ENCODE results near the gene SLC29A2.
"Not testable (repeated sequence)": the region's sequence is repeated elsewhere in the genome, so short reads cannot be mapped to it uniquely, and the experiment has no call there.

The SLC29A2 gene

DNA sequence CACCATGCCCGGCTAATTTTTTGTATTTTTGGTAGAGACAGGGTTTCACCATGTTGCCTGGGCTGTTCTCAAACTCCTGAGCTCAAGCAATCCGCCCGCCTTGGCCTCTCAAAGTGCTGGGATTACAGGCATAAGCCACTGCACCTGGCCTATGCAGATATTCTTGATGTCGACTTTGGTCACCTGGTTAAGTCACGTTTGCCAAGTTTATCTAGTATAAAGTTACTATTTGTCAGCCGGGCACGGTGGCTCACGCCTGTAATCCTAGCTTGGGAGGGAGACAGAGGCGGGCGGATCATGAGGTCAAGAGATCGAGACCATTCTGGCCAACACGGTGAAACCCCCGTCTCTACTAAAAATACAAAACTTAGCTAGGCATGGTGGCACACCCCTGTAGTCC is 12.8 kb upstream of the SLC29A2 start:
- DNase-seq (ENCODE audit: low spot score) = not testable (repeated sequence)

DNA sequence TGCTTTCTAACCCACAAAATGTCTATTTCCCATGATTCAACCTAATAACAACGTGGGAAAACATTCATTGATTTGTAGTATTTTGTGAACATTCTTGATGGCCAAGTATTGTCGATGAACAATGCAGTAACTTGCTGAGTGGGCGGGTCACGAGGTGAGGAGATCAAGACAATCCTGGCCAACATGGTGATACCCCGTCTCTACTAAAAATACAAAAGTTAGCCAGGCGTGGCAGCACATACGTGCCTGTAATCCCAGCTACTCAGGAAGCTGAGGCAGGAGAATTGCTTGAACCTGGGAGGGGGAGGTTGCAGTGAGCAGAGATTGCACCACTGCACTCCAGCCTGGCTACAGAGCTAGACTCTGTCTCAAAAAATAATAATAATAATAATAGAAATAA is 8.7 kb upstream of the SLC29A2 start:
- not testable (repeated sequence) for DNase-seq (ENCODE audit: low spot score)

DNA sequence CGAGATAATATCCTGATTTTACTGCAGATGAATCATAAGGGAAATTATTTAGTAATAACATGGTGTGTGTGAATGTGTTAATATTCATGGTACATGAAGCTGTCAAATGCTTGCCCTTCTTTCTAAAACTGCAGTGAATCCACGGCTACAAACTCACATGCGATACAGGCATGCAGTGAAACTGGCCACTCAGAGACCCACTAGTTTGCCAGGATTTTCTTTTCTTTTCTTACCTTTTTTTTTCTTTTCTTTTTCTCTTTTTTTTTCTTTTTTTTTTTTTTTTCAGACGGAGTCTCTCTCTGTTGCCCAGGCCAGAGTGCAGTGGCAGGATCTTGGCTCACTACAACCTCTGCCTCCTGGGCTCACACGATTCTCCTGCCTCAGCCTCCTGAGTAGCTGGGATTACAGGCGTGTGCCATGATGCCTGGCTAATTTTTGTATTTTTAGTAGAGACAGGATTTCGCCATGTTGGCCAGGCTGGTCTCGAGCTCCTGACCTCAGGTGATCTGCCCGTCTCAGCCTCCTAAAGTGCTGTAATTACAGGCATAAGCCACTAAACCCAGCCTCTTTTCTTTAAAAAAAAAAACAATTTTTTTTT is 2.2 kb upstream of the SLC29A2 start:
- DNase-seq (ENCODE audit: low spot score) = not testable (repeated sequence)

DNA sequence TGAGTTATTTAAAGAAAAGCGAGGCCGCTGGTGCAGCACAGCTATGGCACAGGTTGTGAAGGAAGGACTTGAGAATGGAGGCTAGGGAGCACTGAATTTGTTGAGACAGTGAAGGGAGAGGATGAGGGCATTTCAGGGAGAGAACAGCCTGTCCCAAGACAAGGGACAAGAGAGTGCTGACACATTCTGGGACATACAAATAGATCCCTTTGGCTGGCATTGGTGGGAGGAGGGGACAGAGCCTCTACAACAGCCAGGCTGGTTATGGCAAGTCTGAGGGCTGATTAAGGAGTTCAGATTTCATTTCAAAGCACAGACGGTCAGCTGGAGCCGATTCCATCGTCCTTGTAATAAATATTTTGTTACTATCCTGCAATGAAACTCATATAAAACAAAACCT is 1.7 kb upstream of the SLC29A2 start:
- DNase-seq (ENCODE audit: low spot score) = no peak

DNA sequence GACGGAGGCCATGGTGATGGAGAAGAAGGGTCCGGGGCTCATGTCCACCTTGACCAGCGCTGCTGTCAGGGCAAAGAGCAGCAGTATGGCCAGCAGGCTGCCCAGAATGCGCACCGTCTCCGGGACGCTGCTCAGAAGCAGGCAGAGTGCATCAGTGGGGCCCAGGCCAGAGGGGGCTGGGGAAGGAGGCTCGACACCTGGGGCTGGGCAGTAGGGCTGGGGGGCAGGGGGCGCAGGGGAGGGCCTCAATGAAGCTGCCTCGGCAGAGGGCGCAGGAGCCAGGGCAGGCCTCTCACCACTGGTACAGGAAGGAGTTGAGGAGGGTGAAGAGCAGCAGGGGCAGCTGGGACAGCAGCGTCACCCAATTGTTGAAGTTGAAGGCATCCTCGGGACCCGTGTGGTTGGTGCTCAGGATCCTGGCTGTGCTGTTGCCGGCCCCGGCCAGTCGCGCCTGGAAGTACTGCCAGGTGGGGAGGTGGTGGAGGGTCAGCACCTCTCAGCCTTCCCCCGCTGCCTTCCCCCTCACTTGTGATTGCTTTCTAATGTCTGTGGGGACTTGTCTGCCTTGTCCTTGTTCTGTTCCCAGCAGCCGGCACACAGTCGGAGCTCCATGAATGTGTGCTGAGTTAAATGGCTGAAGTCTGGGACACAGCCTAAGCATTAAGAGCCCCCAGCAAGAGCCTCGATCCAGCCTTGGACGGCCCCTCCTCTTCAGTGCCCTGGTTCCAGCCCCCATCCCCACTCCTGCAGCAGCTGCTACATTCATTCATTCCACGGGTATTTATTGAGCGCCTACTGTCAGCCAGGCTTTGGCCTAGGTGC is 2.3 kb downstream of the SLC29A2 start:
- no peak for DNase-seq (ENCODE audit: low spot score)

DNA sequence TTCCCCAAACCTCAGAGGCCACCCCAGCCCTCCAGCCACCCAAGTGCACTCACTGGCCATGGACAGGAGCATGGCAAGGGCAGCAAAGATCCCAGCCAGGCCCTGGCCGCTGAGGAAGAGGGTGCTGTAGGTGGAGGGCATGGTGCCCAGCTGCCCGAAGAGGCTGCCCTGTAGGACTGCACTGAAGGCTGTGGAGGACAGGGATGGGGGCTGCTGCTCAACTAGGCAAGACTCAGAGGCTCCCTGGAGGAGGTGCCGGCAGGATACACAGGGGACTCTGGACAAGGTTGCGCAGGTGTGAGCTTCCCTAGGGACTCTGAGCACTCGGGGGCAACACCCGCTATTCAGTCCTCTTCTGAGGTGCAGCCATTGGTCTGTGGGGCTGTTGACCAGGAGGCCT is 3.1 kb downstream of the SLC29A2 start:
- DNase-seq (ENCODE audit: low spot score) = no peak

DNA sequence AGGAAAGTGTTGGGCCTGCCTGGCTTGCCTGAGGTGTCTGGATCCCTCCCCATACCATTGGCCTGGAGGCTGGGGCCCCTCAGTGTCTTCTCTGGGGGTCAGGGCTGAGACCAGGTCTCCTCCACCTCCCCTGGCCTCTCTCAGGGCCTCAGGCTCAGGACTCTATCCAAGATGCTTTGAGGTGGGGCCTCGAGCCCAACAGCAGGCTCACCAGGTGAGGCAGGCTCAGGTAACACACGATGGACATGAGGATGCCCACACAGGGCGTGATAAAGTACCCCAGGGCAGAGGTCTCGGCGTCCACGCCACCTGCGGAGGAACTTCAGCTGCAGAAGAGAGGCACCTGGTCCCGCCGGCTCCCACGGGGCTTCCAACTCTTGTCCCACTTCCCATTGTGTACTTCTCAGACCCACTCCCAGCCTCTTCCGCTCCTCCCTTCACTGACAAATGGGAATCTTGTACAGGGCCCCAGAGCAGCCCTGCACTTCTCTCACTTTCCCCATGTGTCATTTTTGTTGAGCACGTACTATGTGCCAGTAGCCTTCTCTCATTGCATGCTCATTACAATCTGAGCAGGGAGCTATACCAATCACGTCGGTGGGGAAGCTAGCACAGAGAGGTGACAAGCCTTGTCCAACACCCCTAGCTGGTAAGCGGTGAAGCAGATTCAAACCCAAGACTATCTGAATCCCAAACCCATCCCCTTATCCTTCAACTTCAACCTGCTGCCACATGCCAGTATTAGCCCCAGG is 3.8 kb downstream of the SLC29A2 start:
- DNase-seq (ENCODE audit: low spot score) = no peak

DNA sequence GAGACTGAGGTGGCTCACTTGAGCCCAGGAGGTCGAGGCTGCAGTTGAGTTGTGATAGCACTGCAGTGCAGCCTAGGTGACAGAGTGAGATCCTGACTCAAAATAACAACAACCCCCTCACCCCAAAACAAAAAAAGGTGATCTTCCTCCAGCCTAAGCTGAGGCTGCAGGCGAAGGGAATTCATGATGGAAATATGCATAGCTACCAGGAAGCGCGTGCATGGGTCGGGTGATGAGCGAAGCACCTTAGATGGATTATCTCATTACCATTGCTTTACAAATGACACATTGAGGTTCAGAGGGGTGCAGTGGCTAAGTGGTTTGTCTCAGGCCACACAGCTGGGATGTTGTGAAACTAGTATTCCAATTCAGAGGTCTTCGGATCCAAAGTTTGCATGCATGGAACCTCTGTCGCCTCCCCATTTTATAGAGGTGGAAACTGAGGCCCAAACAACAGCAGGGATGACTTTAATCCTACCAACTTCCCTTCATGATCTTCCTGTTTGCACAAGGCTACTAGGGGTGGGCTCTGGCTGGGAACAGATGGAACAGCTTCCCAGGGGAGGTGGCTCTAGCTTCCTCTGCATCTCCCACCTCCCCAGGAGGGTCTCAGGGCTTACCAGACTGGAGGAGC is 4.6 kb downstream of the SLC29A2 start:
- no peak for DNase-seq (ENCODE audit: low spot score)

DNA sequence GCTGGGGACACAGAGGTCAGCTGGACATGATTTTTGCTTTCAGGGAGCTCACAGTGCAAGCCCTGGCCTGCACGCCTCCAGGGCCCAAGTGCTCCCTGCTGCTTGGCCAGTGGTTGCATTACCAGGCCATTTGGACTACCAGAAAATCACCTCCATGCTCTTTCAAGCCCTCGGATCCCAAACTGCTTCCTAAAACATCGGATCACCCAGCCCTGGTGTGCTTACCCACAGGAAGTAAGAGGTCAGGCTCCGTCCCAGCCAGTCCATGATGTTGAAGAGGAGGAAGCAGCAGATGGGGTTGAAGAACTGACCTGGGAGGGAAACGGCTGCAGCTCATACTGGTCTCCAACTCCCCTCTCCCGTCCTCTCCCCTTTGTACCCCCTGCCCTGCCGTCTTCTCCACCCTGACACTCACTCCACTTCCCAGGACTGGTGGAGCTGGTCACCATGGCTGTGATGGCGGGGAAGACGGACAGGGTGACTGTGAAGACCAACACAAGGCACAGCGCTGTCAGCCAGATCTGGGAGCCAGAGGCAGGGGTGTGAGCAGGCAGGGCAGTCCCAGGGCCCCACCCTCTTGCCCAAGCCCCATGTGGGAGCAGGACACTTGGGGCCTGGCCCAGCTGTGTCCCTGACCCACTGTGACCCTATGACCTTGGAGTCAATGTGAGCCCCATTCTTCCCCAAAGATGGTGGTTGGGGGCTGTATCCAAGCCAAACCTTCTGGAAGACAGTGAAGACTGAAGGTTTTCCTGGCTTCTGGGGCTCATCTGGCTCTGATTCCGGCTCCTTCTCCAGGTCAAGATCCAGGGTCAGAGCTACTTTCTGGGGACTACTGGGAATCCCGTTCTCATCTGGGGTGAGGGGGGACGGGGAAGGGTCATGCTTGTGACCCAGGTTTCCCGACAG is 5.6 kb downstream of the SLC29A2 start:
- DNase-seq (ENCODE audit: low spot score) = no peak

DNA sequence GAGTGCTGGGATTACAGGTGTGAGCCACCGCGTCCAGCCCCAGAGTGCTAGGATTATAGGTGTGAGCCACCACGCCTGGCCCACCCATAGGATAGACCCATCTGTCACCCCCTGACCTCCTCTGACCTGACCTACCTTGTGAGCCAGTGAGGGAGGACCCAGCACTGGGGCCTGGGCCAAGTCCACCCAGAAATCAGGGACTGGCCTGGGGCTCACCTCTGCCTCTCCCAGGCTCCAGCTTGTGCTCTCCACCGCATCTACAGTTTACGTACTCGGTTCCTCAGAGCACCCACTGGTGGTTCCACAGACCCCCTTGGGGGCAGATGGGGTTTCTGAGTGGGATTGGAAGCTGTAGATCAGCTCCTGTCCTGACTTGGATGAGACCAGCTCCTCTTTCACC is 6.4 kb downstream of the SLC29A2 start:
- DNase-seq (ENCODE audit: low spot score) = no peak

DNA sequence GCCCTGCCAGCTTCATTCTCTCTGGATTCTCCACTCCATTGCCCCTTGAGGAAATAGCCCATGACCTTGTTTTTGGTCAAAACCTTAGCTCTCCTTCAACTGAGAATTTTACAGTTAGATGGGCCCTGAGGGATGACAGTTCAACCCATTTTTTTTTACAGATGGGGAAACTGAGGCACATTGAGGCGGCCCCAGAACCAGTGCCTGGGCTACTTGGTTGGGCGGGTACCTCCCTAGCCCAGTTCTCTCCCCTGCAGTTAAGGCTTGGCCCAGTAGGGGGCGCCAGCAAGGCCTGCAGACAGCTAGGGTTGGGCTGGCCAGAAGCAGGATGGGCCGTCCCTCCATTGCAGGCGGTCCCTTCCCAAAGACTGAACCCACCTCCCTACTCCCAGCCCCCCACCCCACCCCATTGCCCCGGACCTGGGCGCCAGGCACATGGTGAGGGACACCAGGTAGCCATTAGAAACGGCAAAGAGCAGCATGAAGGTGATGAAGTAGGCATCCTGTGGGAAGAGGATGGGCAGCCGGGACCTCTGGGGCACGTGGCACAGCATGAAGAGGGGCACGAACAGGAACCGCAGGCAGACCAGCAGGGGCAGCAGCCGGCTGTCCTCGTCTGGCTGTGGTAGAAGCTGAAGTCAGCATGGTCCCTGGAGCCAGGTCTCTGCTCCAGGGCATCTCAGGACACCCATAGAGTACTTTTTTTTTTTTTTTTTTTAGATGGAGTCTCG is 7.6 kb downstream of the SLC29A2 start:
- DNase-seq (ENCODE audit: low spot score) = peak; percentile 60

DNA sequence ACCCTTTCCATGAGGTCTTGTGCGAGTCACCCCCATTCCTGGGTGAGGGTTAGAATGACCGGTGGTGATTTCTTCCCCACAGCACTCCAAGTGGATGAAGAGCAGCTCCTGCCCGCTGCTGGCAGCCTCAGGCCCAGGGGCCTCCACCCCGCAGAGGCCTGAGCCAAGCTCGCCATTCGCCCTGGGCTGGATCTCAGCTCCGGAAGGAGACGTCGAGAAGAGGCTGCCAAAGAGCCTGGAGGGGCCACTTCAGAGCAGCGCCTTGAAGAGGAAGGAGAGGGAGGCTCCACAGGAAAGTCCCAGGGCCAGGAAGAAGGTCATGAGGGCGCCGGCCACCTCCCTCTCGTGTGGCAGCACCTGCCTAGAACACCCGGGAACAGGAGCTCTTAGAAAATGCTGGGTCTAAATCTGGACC is 8.4 kb downstream of the SLC29A2 start:
- DNase-seq (ENCODE audit: low spot score) = no peak

DNA sequence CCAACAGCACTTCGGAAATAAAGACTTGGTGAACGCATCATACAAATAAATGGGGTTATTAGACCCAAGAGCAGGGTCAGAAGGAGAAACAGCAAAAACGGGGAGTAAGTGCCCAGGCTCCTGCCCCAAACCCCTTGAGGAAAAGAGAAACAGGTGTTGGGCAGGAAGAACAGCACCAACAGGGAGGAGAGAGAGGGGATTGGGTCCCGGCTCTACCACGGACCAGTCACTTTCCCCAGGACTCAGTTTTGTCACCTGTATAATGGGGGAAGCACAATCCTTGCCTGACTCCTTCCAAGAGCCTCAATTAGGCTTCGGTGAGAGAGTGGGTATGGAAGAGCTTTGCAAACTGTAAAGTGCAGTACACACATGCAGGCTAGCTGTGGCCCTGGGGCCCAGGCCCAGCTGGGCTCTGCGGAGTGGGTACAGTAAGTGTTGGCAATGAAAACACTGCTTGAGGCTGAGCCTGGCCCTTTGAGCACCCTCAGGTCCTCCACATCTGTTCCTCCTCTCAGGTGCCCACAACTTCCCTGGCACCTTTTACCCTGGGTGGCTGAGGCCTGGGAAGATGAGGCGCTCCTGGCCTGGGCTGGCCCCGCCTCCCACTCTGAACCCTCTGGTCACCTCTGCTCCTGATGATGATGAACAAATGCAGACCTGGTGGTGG is 8.9 kb downstream of the SLC29A2 start:
- no peak for DNase-seq (ENCODE audit: low spot score)

DNA sequence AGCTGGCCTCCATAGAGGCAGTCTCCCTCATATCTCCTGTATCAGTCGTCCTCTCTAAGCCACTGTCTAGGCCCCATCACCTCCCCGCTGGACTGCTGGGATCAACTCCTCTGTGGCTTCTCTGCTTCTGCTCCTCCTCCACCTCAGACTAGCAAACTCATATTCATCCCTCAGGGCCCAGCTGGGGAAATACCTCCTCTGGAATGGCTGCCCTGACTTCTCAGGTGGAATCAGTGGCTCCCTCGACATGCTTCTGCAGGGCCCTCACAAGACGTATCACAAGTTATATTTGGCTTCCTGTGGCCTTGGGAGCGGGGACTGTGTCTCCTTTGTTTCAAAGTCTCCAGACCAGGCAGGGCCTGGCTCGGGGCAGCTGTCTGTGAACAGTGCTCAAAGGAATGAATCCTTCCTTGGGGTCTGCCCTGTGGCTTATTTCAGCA is 10.0 kb downstream of the SLC29A2 start:
- DNase-seq (ENCODE audit: low spot score) = no peak

DNA sequence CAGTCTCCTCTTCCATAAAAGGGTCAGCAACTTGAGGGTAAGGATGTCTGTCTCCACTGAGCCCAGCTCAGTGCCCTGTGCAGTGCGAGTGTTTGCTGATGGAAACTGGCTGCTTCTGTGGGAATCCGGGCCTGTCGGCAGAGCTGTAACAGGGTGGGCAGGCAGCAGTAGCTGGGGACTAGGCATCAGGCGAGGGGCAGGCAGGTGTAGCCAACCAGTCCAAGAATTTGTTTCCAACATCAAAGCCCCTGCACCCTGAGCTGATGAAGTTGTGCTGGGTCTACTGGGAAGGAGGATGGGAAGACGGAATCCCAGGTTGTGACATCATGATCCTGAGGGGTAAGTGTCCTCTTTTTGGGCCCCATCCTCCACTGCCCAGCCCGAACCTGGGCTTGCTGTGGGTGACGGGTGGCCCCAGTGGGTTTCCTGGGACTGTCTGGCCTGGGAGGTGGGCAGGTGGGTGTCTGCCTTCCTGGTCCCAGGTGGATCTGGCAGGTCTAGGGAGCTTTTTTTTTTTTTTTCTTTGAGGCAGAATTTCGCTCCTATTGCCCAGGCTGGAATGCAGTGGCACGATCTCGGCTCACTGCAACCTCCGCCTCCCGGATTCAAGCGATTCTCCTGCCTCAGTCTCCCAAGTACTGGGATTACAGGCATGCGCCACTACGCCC is 11.0 kb downstream of the SLC29A2 start:
- no peak for DNase-seq (ENCODE audit: low spot score)

DNA sequence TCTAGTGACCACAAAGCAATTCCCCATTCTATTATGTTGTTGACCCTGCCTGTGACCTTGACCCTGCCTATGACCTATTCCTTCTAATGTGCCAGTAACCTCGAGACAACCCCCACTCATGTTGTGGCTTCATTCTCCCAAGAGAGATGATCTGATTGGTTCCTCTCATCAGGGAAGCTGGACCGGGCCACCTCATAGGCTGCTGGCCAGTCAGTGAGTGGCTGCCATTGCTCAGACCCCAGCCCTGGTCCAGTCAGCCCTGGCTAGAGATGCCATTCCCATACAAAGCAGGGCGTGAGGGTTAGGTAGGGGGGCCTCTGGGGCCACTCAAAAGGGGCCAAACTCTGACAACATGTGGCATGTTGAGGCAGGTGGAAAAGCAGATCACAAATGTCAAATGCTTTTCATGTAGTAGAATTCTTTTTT is 11.9 kb downstream of the SLC29A2 start:
- DNase-seq (ENCODE audit: low spot score) = no peak

DNA sequence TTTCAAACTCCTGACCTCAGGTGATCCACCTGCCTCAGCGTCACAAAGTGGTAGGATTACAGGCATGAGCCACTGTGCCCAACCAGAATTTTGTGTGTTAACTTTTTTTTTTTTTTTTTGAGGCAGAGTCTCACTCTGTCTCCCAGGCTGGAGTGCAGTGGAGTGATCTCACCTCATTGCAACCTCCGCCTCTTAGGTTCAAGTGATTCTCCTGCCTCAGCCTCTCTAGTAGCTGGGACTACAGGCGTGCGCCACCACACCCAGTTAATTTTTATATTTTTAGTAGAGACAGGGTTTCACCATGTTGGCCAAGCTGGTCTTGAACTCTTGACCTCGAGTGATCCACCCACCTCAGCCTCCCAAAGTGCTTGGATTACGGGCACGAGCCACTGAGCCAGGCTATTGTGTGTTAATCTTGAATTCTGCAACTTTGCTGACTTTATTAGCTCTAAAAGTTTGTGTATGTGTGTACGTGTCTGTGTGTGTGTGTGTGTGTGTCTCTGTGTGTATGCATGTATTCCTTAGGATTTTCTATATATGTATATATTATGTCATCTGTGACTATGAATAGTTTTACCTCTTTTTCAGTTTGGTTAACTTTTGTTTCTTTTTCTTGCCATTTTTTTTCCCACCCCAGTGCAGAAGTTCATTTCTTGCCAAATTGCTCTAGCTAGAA is 20.9 kb downstream of the SLC29A2 start:
- DNase-seq (ENCODE audit: low spot score) = not testable (repeated sequence)

DNA sequence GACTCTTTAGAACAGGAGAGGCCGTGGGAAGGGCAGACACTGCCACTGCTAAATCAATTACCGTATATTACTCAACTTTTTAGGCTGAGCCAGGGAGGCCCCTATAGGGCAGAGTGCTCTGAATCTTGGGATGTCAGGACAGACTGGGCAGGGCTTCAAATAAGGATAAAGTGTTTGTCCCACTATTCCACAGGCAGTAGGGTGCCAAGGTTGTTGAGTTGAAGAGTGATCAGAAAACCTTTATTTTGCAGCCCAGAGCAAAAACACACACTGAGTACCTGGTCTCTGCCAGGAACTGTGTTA is 22.5 kb downstream of the SLC29A2 start:
- DNase-seq (ENCODE audit: low spot score) = no peak
